ACHN (cell line): ENCODE results near the gene TSPAN4.

ENCODE experiments used
- DNase-seq: peaks from one replicate; pipeline ENCODE4 v3.0.0-alpha.2; 2015
- in situ Hi-C: cut with HindIII; loops from 2 replicates; pipeline ENCODE4 v1.10.0; 2017; ENCODE audit warnings: low sequenced_read_pairs, low pct_ligation_motif_present, low pct_unique_long_range_greater_than_20kb

Gene TSPAN4

DNA sequence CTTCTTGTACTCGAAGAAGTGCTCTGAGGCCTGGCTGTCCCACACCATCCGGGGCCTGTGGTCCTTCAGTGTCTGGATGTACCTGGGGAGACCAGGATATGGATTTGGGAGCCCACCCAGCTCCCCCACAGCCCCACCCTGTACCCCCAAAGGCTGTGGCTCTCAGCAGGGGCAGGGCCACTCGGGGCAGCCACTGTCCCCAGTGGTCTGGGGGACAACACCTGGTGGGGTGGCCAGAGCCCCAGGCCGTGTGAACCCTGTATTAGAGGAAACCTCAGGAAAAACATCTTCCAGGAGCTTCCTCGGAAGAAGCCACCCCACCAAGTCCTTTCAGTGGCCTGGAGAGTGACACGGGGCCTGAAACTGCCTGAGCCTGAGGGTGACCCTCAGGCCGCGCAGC is 27.8 kb downstream of the TSPAN4 start:
- in situ Hi-C loops = no loop called here
- DNase-seq = no peak

- no peak for DNase-seq
- in situ Hi-C loops = no loop called here
These were observed 28.8 kb downstream of the TSPAN4 start for GRCh38 chr11:871472-871871.

GRCh38 chr11:872799-873198 is 30.1 kb downstream of the TSPAN4 start:
- DNase-seq = no peak
- in situ Hi-C loops = no loop called here

DNA sequence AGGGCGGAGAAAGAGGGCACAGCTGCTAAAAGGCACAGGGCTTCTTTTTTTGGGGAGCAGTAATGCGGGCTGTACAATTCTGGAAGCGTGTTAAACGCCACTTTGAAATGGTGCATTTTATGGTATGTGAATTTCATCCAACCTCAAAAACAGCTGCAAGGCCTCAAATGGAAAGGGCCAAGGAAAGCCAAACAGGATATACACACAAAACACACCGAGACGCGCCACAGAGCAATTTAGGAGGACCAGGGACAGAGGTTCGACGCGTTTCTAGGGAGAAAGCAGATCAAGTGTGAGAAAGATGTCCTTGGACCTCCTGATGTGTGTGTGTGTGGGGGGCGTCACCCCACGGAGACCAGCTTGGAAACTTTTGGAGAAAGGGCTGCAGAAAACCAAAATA is 31.1 kb downstream of the TSPAN4 start:
- in situ Hi-C loops = no loop called here
- no peak for DNase-seq

- in situ Hi-C loops = no loop called here
- no peak for DNase-seq
These were observed 32.6 kb downstream of the TSPAN4 start for GRCh38 chr11:875203-875602.

DNA sequence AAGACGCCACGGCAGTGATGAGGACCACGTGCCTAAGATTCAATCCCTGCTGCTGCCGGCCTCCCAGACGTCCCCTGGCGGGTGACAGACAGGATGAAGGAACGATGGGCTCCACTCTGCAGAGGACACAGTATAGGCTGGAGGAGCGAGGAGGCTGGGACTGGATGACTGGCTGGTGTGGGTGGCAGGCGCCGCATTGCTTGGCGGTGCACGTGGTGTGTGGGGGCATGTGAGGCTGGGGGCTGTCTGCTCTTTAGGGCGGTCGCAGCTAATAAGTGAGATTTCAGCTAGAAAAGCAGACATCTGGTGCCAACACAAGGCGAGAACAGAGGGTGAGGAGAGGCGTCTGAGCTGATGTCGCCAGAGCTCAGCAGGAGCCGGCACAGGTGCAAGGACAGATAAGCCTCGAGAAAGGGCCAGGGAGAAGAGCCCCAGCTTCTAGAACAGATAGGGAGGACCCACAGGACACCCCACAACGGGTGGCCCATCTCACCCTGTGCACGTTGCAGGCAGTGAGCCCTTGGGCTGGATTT is 33.2 kb downstream of the TSPAN4 start:
- DNase-seq = no peak
- in situ Hi-C loops = no loop called here

DNA sequence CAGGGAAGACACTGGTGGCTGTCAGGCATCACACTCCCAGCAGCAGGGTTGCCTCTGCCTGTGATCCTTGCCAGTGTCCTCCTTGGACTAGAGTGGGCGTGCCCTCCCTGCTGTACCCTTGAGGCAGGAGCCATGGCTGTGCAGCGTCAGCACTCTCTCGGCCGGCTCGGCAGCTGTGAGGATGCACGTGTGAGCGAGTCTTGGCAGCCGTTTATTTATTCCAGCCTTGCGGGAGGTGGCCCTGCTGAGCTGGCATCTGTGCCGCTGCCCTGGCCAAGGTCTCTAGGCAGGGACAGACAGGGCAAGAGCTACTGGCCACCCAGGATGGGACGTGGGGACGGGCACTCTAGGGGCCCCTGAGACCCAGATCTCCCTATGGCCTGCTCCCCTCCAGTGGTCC is 33.9 kb downstream of the TSPAN4 start:
- DNase-seq = no peak
- in situ Hi-C loops = no loop called here

GRCh38 chr11:877565-877964 is 34.9 kb downstream of the TSPAN4 start:
- peak; percentile 12 for DNase-seq
- in situ Hi-C loops = no loop called here

GRCh38 chr11:880447-880846 is 37.8 kb downstream of the TSPAN4 start:
- no peak for DNase-seq
- in situ Hi-C loops = no loop called here

GRCh38 chr11:882596-882995 is 39.9 kb downstream of the TSPAN4 start:
- no peak for DNase-seq
- in situ Hi-C loops = no loop called here

GRCh38 chr11:883527-883926 is 40.9 kb downstream of the TSPAN4 start:
- in situ Hi-C loops = no loop called here
- DNase-seq = no peak

- DNase-seq = no peak
- in situ Hi-C loops = no loop called here
These were observed 42.0 kb downstream of the TSPAN4 start for GRCh38 chr11:884578-885070.

GRCh38 chr11:886568-886967 is 43.9 kb downstream of the TSPAN4 start:
- no peak for DNase-seq
- in situ Hi-C loops = no loop called here

GRCh38 chr11:887589-887988 is 44.9 kb downstream of the TSPAN4 start:
- DNase-seq = no peak
- in situ Hi-C loops = no loop called here

DNA sequence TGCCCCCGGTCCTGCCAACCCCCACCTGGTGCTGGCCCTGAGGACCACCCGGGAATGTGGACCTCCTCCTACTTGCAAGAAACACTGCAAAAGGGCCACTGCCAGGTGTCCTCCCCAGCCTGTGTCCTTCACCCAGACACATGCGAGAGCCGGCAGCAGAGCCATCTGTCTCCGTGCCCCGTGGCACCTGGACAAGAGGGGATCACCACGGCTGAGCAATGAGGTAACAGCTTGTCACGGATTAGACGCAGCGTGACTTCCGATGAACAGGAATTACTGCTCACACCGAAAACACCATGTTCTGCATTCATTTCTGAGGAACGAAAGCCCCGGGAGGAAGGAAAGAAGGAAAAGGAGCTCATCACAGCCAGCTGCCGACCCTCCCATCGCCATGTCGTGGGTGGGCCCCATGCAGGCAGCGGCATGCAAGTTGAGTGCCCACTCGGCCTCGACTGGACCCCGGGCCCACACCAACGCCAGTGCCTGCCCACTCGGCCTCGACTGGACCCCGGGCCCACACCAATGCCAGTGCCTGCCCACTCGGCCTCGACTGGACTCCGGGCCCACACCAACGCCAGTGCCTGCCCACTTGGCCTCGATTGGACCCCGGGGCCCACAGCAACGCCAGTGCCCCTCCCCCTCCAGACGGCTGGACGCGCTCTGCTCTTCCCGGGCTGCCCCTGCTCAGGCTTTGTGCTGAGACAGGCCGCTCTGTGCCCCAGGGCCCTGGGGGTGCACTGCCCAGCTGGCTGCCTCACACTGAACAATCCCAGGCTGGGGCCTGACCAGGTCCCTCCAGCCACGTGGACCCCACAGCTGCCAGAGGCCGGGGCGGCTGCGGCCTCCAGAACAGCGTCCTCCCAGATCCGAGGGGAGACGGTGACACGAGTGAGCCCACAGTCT is 45.9 kb downstream of the TSPAN4 start:
- no peak for DNase-seq
- in situ Hi-C loops = no loop called here

DNA sequence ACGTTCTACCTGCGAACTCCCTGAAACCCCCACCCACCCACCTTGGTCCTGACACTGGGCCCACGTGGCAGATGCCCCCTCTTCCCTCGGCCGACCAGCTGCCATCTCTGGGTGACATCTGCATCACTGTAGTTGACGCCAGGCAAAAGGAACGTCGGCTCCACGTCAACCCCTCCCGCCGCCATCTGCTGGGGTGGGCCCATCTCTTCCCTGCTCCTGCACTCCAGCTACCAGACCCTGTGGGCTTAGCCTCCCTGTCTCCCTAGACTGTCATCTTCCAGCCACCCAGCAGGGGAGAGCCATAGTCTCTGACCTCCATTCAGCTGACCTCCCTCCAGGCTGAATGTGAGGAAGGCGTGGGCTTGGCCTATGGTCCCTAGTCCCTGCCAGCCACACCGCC is 46.6 kb downstream of the TSPAN4 start:
- in situ Hi-C loops = no loop called here
- DNase-seq = no peak

DNA sequence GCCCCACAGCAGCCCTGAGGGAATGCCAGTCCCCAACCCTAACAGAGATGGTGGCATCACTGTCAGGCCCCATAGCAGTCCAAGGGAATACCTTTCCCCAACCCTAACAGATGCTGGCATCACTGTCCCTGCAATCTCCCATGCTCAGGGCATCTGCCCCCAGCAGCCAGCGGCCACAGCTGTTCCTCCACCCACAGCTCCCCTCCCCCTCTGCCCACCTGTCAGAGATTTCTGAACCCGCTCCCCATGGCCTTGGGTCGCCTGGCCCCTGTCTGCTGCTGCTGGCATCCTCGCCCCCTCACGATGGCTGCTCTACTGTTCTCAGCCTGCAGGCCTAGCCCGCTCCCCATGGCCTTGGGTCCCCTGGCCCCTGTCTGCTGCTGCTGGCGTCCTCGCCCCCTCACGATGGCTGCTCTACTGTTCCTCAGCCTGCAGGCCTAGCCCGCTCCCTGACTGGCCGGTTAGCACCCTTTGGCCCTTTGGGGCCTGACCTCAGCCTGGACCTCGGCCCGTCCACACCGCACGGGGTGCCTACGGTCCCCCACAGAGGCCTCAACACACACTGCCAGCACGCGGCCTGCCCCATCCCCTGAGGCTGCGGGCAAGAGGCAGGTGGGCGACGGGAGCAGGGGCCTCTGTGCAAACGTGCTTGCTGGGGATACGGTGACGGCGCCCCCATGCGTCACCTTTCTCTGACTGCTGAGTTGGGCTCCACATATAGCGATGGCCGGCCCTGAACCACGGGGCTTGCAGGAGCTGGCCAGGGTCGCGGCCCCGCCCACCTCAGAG is 47.2 kb downstream of the TSPAN4 start:
- in situ Hi-C loops = no loop called here
- DNase-seq = no peak

- in situ Hi-C loops = no loop called here
- no peak for DNase-seq
These were observed 48.3 kb downstream of the TSPAN4 start for GRCh38 chr11:890794-891540.
